A549 treated with Hydrocortisone at 1 μM for 4 hours (cell line): ENCODE data around the gene CHST3. TPM values are rescaled to one million over a fixed set of nuclear protein-coding genes. Genes with fewer than 3 reads are reported as not detected.

Experiments
- total RNA-seq: library from RNA; stranded (reverse); fragments of 200-300 nt; extraction: Qiagen RNA extraction; gene quantifications from 5 replicates; pipeline ENCODE4 v1.2.3, GENCODE V29; 2022

CHST3 gene
- total RNA-seq, result 43.0 to 57.6 TPM (median 51.6 TPM) in 5 replicates

GRCh38 chr10:71964098-71964742 is at the start of gene CHST3:
Gene CHST3, plus strand, starts transcription at chr10:71964395. Its CDS starts 41,448 bp downstream, at chr10:72005843.

Other genes with a start within 250 kb of the CHST3 start
- not detected in 5 replicates for gene C10orf105, start 244.6 kb upstream of the CHST3 start, total RNA-seq
- 30.8 to 38.0 TPM (median 36.7 TPM) in 5 replicates for gene VSIR, start 190.9 kb upstream of the CHST3 start, total RNA-seq
- 853 to 991 TPM (median 894 TPM) in 5 replicates for gene PSAP, start 113.1 kb upstream of the CHST3 start, total RNA-seq
- gene SPOCK2, start 124.2 kb downstream of the CHST3 start, total RNA-seq, result 0.29 to 0.53 TPM (median 0.37 TPM) in 5 replicates